ENCODE results near the gene CLK1. TPM values are rescaled to one million over a fixed set of nuclear protein-coding genes. Genes with fewer than 3 reads are reported as not detected.

CLK1 gene
- total RNA-seq: 10 to 100 TPM; 30.6 to 71.0 (median 41.3) TPM
- polyA plus RNA-seq: 10 to 100 TPM; 49.4 to 91.8 (median 86.6) TPM
- long read RNA-seq, donor 1, partial matches to known transcripts: 2 of 11 reads
- long read RNA-seq, donor 1, other reads (novel, unspliced or antisense): 2 of 11 reads
- long read RNA-seq, donor 2, transcript CLK1-210 (11 exons, 3,208 nt): minor isoform, 6 of 38 reads
- long read RNA-seq, donor 2, transcript CLK1-204 (12 exons, 1,682 nt): minor isoform, 11 of 38 reads
- long read RNA-seq, donor 2, transcript CLK1-201 (13 exons, 1,888 nt): major isoform, 13 of 38 reads
- long read RNA-seq, donor 2, partial matches to known transcripts: 4 of 38 reads
- long read RNA-seq, donor 2, other reads (novel, unspliced or antisense): 2 of 38 reads

DNA sequence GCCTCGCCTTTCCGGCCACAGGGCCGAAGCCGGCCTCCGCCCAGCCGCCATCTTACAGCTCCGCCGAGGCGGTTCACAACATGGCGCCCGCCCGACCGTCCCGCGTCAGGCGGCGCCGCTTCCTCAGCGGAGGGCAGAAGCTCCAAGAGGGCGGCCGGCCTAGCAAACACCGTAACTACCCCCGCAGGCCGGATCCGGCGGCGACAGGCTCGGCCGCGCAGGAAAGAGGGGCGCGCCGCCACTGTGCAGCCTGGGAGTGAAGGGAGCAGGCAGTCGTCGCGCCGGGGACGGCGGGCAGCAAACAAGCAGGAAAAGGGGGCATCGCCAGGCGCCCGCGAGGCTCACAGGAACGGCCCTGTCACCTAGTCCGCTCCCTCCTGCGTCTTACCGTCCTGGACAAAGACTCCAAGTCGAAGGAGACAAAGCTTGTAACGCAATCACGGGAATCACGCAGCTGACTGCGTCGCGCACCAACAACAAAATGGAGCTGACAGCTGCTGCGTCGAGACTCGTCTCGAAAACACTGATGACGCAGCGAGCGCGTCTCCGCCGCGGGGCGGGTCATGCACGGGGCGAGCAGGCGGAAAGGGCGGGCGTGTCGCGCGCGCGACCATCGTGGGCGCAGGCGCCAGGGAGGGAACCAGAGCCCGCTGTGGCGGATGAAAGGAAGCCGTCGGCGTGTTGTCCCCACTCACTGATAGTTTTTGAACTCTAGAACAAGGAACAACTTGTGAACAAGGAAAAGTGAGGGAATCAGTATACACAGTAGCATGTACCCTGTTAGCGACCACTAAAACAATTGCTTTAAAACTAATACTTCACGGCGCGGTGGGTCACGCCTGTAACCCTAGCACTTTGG lies at the start of gene CLK1:
Gene CLK1 (minus strand): TSS at position 483 of the 859 bp plus-strand sequence. CDS start 2,796 bp downstream, outside the sequence.
- peak; percentile 98 to 99 for DNase-seq
- 0 to 1% (median 1%) methylated on average over 83 to 89 of the region's 89 CpGs for WGBS, 3 donors
- TF ChIP-seq CTCF (IDR thresholded peaks at IDR 0.05): no peak
- H3K27ac ChIP-seq: peak within 1 kb of the TSS; percentile 100
- H3K36me3 ChIP-seq (ENCODE audit: insufficient read depth in 1 of 2, low read depth in 1 of 2): peaks cover 0 to 31% of the 10 kb centered on the region in 2 donors
- intact Hi-C loops (cut with DNase I): loop anchor here (2.0 to 5.0 kb wide), 2 partner anchors 52 to 54 kb away; partner anchors contain the start of gene BZW1 (in 2 of the 2)
- peaks cover 29% of the 10 kb centered on the region for H3K4me1 ChIP-seq
- H3K9me3 ChIP-seq: no peaks in the 10 kb centered on the region
- peak; percentile 91 to 93 (median 92) for ATAC-seq
- H3K4me3 ChIP-seq: peak within 1 kb of the TSS; percentile 84
- H3K27me3 ChIP-seq (ENCODE audit: insufficient read depth in 3 of 3, low read length in 2 of 3): no peaks in the 10 kb centered on the region

DNA sequence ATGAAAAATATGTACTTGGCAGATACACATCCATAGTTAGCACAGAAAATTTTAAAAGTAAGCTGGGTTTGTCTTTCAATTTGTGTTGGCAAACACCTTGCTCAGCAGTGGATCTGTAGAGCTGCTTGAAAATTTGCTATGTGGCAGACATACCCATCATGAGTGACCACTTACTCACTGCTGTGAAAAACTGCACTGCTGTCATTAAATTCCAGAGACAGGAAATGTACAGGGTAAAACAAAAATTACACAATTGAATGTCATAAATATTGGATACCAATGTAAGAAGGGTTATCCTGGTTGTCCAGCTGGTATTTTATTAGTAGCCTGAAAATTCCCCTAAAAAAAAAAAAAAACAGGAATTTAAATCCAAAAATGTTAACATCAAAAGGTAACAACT lies 49.2 kb upstream of the CLK1 start:
- intact Hi-C loops (cut with DNase I): no loop called here
- Histone ChIP-seq H3K4me1 (no peaks in the 10 kb centered on the region), H3K4me3 (no peak overlapping the region), H3K9me3 (no peaks in the 10 kb centered on the region), H3K27me3 (ENCODE audit: insufficient read depth in 3 of 3, low read length in 2 of 3) (no peaks in the 10 kb centered on the region), H3K36me3 (ENCODE audit: insufficient read depth in 1 of 2, low read depth in 1 of 2) (peaks cover 7 to 100% of the 10 kb centered on the region in 2 donors), H3K27ac (no peak overlapping the region)
- ATAC-seq: no peak
- TF ChIP-seq CTCF (IDR thresholded peaks at IDR 0.05): no peak
- no peak for DNase-seq

GRCh38 chr2:200909958-200910357 lies 45.5 kb upstream of the CLK1 start:
- no peak for ATAC-seq
- Histone ChIP-seq H3K27me3 (ENCODE audit: insufficient read depth in 3 of 3, low read length in 2 of 3) (no peaks in the 10 kb centered on the region), H3K9me3 (no peaks in the 10 kb centered on the region), H3K4me3 (no peak overlapping the region), H3K27ac (no peak overlapping the region), H3K4me1 (no peaks in the 10 kb centered on the region), H3K36me3 (ENCODE audit: insufficient read depth in 1 of 2, low read depth in 1 of 2) (peaks cover 9 to 85% of the 10 kb centered on the region in 2 donors)
- intact Hi-C loops (cut with DNase I): no loop called here
- DNase-seq: no peak
- WGBS, 3 donors: 94 to 96% (median 95%) methylated on average over 4 of the region's 4 CpGs
- TF ChIP-seq CTCF (IDR thresholded peaks at IDR 0.05): no peak

DNA sequence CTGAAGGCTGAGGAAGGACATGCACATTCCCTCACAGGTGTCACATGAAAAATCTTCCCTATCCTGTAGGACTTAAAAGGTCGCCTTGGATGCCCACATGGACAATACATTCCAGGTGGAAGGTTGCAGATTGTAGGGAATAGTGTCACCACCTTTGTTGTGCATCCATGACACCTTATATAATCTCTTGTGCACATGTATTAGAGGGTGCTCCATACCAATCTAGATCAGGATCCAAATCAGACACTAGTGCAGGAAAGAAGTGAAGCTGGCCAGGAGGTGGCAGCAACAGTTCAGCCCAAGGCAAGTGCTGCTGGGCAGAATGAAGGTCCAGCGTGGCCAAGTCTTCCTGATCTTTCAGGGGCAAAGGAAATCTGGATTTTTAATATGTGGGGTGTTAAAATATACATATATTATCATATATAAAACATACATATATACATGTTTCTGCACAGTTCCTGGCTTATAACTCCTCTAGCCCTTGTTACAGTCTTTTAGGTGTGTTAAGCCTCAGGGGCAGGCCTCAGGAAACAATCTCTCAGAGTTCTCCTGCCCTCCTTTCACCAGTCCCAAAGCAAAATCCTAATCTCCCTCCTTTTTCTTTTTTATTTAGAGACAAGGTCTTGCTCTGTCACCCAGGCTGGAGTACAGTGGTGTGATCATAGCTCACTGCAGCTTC lies 41.3 kb upstream of the CLK1 start:
- peak; percentile 64 to 77 for DNase-seq
- Histone ChIP-seq H3K36me3 (ENCODE audit: insufficient read depth in 1 of 2, low read depth in 1 of 2) (peaks cover 4 to 72% of the 10 kb centered on the region in 2 donors), H3K9me3 (no peaks in the 10 kb centered on the region), H3K4me3 (no peak overlapping the region), H3K4me1 (peaks cover 9% of the 10 kb centered on the region), H3K27ac (peak overlapping the region; percentile 23), H3K27me3 (ENCODE audit: insufficient read depth in 3 of 3, low read length in 2 of 3) (no peaks in the 10 kb centered on the region)
- peak; percentile 66 for TF ChIP-seq CTCF (IDR thresholded peaks at IDR 0.05)
- peak; percentile 76 to 85 (median 82) for ATAC-seq
- 47 to 62% (median 59%) methylated on average over 2 of the region's 2 CpGs for WGBS, 3 donors
- intact Hi-C loops (cut with DNase I): loop anchor here in 1 of 2 donors (2.0 kb wide), 2 partner anchors 165 to 271 kb away; partner anchors contain the start of gene HYCC2
